Left colon (tissue), 2 donors: ENCODE data around the gene CFHR5. TPM values are rescaled to one million over a fixed set of nuclear protein-coding genes. Genes with fewer than 3 reads are reported as not detected.
"Not testable (repeated sequence)": the region's sequence is repeated elsewhere in the genome, so short reads cannot be mapped to it uniquely, and the experiment has no call there.

ENCODE experiments used
- ATAC-seq: fragments of 200-7000 bp; cut with Tn5 transposase; one replicate; pipeline ENCODE4 v1.9.1; 2020; ENCODE audit warnings: mild to moderate bottlenecking, moderate library complexity
- DNase-seq, 2 donors: peaks; one replicate each; pipeline ENCODE4 v3.0.0-alpha.2; 2020
- intact Hi-C, 2 donors: fragments of 100-400 bp; cut with DNase I in 1 of 2; cut with micrococcal nuclease in 1 of 2; formaldehyde crosslinking; loops; one replicate each; pipeline versions ENCODE4 v1.11.2 to v1.14.0; 2022; cut with DNase I, micrococcal nuclease
- total RNA-seq, 2 donors: library from RNA; stranded (reverse); fragmentation: NEBNext Ultra II Directional; extraction: Animal tissue kit (Norgen Biotek cat#: 25700); gene quantifications; one replicate each; pipeline ENCODE4 v1.2.1, GENCODE V29; 2021
- donor health status: DM: no; HTN: no; CAD: no.
- donor health status: DM: yes; HTN: yes; CAD: no.

Gene CFHR5
- total RNA-seq, 2 donors from 2014 or later, result not detected

DNA sequence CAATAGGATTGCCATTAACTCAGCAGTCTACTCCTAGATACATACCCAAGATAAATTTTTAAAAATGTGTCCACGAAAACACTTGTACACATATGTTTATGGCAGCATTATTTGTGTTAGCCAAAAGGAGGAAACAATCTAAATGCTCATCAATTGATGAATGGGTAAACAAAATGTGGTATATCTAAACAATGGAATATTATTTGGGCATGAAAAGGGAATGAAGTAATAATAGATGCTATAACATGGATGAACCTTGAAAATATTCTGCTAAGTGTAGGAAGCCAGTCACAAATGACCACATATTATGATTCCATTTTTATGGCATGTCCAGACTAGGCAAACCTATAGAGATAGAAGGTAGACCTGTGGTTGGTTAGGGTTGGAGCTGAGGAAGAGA is 34.3 kb downstream of the CFHR5 start:
- ATAC-seq, result no peak
- intact Hi-C loops, result no loop called here
- DNase-seq, result no peak

DNA sequence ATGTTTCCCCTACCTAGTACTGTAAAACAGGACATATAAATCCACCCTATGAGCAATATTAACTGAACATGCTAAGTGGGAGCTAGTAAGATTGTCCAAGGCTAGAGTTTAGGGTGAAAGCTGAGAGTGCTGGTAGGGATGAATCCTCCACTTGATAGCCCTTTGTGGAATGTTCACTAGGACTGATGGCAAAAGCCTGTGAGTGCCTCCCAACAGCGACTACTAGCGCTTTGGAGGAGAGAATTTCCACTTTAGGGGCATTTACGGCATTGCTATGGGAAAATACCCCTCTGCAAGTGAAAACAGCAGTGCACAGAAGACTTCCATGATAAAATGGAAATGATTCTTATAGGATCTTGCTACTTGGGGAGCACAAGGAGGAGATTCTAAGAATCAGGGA is 35.9 kb downstream of the CFHR5 start:
- intact Hi-C loops, result no loop called here
- ATAC-seq, result no peak
- DNase-seq, result no peak

- DNase-seq (no peak), ATAC-seq (no peak)
- intact Hi-C loops, result no loop called here
Measured at GRCh38 chr1:197016751-197017150, 39.4 kb downstream of the CFHR5 start.

DNA sequence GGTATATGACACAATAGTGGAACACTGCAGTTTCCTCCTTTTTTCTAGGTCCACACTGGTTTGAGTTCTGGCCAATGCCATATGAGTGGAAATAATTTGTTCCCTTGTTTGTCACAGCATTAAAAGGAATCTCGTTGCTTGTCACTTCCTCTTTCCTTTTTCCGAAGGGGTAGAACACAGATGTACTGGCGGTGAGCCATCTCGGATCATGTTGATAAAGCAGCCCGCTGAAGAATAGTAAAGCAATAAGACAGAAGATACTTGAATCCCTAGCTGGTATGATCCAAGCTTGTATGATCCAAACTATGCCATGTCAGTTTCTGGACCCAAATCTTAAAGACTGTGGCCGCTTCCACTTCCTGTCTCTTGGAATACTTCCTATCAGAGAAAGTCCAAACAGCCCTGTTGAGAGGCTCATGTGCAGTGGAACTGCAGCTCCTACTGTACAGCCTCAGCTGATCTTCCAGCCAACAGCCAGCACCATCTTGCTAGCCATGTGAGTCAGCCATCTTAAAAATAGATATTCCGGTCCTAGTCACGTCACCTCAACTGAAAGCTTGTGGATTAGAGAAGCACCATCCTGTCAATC is 40.3 kb downstream of the CFHR5 start:
- intact Hi-C loops, result no loop called here

GRCh38 chr1:197021716-197022115 is 44.4 kb downstream of the CFHR5 start:
- no peak for DNase-seq
- ATAC-seq, result no peak

More for the DNA sequence above, 40.3 kb downstream of the CFHR5 start:
- no peak for ATAC-seq
- no peak for DNase-seq

GRCh38 chr1:197024460-197024859 is 47.1 kb downstream of the CFHR5 start:
- ATAC-seq, result no peak
- no peak for DNase-seq
- intact Hi-C loops, result no loop called here

More at GRCh38 chr1:197021716-197022115, 44.4 kb downstream of the CFHR5 start:
- intact Hi-C loops, result no loop called here

DNA sequence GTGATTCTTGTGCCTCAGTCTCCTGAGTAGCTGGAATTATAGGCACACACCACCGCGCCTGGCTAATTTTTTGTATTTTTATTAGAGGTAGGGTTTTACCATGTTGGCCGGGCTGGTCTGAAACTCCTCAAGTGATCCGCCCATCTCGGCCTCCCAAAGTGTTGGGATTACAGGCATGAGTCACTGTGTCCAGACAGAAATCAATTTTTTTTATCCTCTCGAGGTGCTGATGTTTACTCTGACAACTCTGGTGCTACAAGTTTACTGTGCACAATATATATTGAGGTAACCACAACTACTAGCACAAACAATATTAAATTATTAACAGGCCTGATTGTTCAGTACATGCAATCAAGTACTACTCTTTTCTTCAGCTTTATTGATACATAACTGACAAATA is 50.0 kb downstream of the CFHR5 start:
- intact Hi-C loops, result no loop called here
- DNase-seq, result no peak
- ATAC-seq, result no peak

GRCh38 chr1:197029749-197030148 is 52.4 kb downstream of the CFHR5 start:
- DNase-seq (no peak), ATAC-seq (no peak)
- intact Hi-C loops, result no loop called here

DNA sequence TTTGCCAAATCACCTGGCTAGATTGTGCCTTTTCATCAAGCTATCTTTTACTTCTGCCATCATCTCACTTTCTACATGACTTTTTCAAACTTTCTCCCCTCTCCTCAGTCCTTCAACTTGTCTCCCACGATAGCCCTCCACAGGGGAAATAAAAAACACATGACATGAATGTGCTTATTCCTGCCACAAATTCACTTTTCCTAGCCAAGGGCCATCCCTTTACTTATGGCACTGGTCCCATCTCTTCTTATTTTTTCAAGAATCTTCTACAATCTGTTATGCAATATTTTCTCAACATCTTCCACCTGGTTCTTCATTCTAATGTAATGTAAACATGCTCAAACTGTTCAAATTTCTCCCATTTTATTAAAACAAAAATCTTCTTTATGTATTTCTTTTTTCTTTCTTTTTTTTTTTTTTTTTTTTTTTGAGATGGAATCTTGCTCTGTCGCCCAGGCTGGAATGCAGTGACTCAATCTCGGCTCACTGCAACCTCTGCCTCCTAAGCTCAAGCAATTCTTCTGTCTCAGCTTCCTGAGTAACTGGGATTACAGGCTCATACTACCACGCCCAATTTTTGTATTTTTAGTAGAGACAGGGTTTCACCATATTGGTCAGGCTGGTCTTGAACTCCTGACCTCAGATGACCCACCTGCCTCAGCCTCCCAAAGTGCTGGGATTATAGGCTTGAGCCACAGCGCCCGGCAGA is 57.4 kb downstream of the CFHR5 start:
- DNase-seq, intact Hi-C loops, ATAC-seq: not testable (repeated sequence)

DNA sequence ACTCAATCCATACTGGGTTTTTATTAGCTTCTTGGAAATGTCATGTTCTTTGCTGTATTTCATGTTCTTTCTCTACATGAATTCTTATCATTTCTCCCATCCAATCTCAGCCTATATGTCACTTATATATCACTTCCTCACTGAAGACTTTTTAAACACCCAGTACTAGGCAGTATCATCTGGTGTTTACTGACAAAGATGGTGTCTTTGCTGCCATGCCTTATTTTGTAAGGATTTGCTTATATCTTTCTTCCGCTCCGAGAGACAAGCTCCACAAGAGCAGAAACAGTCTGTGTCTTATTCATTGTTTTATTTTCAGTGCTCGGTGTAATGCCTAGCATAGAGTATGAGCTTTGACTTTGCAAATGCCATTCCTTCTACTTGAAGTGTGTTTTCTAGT is 59.5 kb downstream of the CFHR5 start:
- intact Hi-C loops, result no loop called here
- ATAC-seq, result no peak
- no peak for DNase-seq

DNA sequence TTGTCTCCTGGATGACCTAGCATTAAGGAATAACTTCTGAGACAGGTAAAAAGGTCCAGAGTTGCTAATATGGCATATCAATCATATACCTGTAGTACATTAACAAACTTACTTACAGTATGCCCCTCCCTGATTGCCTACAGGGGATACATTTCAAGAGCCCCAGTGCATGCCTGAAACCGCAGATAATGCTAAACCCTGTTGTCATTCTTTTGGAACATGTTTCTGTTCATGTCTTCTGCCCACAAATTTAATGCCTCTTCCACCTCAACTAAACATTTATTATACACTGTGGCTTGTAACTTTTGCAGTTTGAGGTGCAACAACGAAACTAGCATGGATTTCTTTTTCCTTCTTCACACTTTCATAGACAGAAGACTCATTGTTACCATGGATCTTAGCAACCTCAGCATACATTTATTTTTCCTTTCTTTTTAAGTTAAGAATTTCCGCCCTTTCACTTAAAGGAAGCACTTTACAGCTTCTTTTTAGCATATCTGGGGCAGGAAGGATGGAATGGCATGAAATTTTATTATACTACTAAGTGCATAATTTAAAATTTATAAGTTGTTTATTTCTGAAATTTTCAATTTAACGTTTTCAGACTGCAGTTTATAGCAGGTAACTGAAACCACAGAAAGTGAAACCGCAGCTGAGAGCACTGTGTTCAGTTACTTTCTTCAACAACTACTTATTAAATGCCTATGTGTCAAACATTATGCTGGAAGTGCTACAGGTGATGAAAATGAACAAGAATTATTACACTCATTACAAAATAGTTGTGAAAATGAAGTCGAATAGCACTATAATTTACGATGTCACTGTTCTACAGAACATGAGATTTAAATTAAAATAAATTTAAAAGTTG is 64.4 kb downstream of the CFHR5 start:
- intact Hi-C loops, result no loop called here
- ATAC-seq (no peak), DNase-seq (no peak)

- intact Hi-C loops, result no loop called here
- ATAC-seq, result no peak
- no peak for DNase-seq
Measured at GRCh38 chr1:197042676-197043341, 65.5 kb downstream of the CFHR5 start.

- intact Hi-C loops, result no loop called here
Measured at GRCh38 chr1:197049100-197049499, 71.7 kb downstream of the CFHR5 start.

More at GRCh38 chr1:197049100-197049499, 71.7 kb downstream of the CFHR5 start:
- DNase-seq, result no peak
- ATAC-seq, result no peak

Other genes starting within 250 kb of the CFHR5 start
- gene CFHR3, start 202.7 kb upstream of the CFHR5 start, total RNA-seq, result not detected
- not detected for gene CFHR1, start 157.8 kb upstream of the CFHR5 start, total RNA-seq
- gene CFHR4, start 89.5 kb upstream of the CFHR5 start, total RNA-seq, result not detected
- not detected for gene CFHR2, start 33.8 kb upstream of the CFHR5 start, total RNA-seq
- not detected for gene F13B, start 89.7 kb downstream of the CFHR5 start, total RNA-seq
- 1 to 10 TPM; 2.7 to 6.4 TPM for gene ASPM, start 169.1 kb downstream of the CFHR5 start, total RNA-seq
- gene ZBTB41, start 223.7 kb downstream of the CFHR5 start, total RNA-seq, result 10 to 100 TPM in 1 of 2 donors, 1 to 10 TPM in 1; 8.1 to 10.5 TPM